ENCODE data around the gene PRDM5. TPM values are rescaled to one million over a fixed set of nuclear protein-coding genes. Genes with fewer than 3 reads are reported as not detected.

PRDM5 gene
- total RNA-seq (2016; rRNA removed; fragmentation: Illumina TruSeq; extraction: Trizol) (not detected in 2 replicates), polyA plus RNA-seq (2011; rRNA removed) (not detected in 2 replicates), polyA minus RNA-seq (2011; rRNA and poly(A)+ RNA removed; ENCODE audit: low replicate concordance) (5.1 TPM in 1 of 2 replicates, not detected in the other), Bru-seq, nascent RNA (percentile 1 among the genes with signal in this experiment), BruChase-seq, experiment 1, labeled RNA remaining after a 6-hour chase (percentile 2 among the genes with signal in this experiment), BruChase-seq, experiment 2, labeled RNA remaining after a 2-hour chase (percentile 4 among the genes with signal in this experiment)
- total RNA-seq (2016; cell fraction: cytosol; rRNA removed; fragmentation: Illumina TruSeq; extraction: Trizol; ENCODE audit: low read depth) = not detected in 2 replicates
- not detected in 2 replicates for total RNA-seq (2016; cell fraction: insoluble cytoplasmic fraction; rRNA removed; fragmentation: Illumina TruSeq; extraction: Trizol)
- total RNA-seq (2016; cell fraction: membrane; rRNA removed; fragmentation: Illumina TruSeq; extraction: Trizol) = not detected in 2 replicates
- total RNA-seq (2016; cell fraction: nucleus; rRNA removed; fragmentation: Illumina TruSeq; extraction: Trizol) = not detected in 2 replicates
- polyA plus RNA-seq (2011; cell fraction: cytosol; rRNA removed) = not detected in 2 replicates
- polyA plus RNA-seq (2011; cell fraction: nucleus; rRNA removed) = not detected in 2 replicates
- polyA plus RNA-seq (2012) = not detected in 2 replicates
- not detected in 2 replicates for polyA plus RNA-seq (2016; cell fraction: cytosol; fragmentation: Illumina TruSeq; extraction: Trizol; ENCODE audit: low read depth)
- polyA plus RNA-seq (2016; cell fraction: insoluble cytoplasmic fraction; fragmentation: Illumina TruSeq; extraction: Trizol; ENCODE audit: low read depth) = not detected in 2 replicates
- not detected in 2 replicates for polyA plus RNA-seq (2016; cell fraction: membrane; fragmentation: Illumina TruSeq; extraction: Trizol; ENCODE audit: low read depth)
- not detected in 2 replicates for polyA plus RNA-seq (2016; cell fraction: nucleus; fragmentation: Illumina TruSeq; extraction: Trizol; ENCODE audit: insufficient read depth, low read depth)
- not detected in 2 replicates for polyA minus RNA-seq (2011; cell fraction: cytosol; rRNA and poly(A)+ RNA removed)
- not detected in 2 replicates for polyA minus RNA-seq (2011; cell fraction: nucleus; rRNA and poly(A)+ RNA removed)
- long read RNA-seq, experiment 1 = 0 reads
- long read RNA-seq, experiment 2 = 0 reads

- FAIRE-seq = no peak
- TF ChIP-seq MED13 (CRISPR knock-in tag; IDR thresholded peaks at IDR 0.05) = no peak
- TF ChIP-seq RNF2 (conservative IDR thresholded peaks at IDR 0.05; ENCODE audit: low read depth) = peak; percentile 85; the same call in 1 of the 2 replicates
- TF ChIP-seq ZFP36 (IDR thresholded peaks at IDR 0.05; ENCODE audit: borderline replicate concordance, low read depth, low read length, partially characterized antibody) = peak; percentile 66
- no peak for TF ChIP-seq PCBP1 (IDR thresholded peaks at IDR 0.05; ENCODE audit: borderline replicate concordance, low read depth, low read length)
- intact Hi-C loops (cut with micrococcal nuclease; ENCODE audit: unreplicated experiment) = no loop called here
- Histone ChIP-seq H3K79me2 (ENCODE audit: insufficient read depth, low read length) (no peaks in the 10 kb centered on the region), H3K4me1 (ENCODE audit: insufficient read depth, low read length) (no peaks in the 10 kb centered on the region), H4K20me1 (ENCODE audit: insufficient read depth, low read length) (no peaks in the 10 kb centered on the region), H3K27ac (ENCODE audit: extremely low read length, insufficient read depth, low read length) (no peak within 1 kb of the TSS), H3K36me3 (replicated peaks in 1 of 2; ENCODE audit: control insufficient read depth in 1 of 2, insufficient read depth in 2 of 2, low read length in 2 of 2) (no peaks in the 10 kb centered on the region), H3K4me3 (replicated peaks in 1 of 3; ENCODE audit: insufficient read depth in 1 of 3, low read depth in 2 of 3, low read length in 3 of 3) (peak within 1 kb of the TSS in 1 of 3 experiments; percentile 16; a peak in 1 of 6 replicates), H3K9me3 (ENCODE audit: low read length) (no peaks in the 10 kb centered on the region), H3K9ac (ENCODE audit: insufficient read depth, low read depth, low read length) (no peak within 1 kb of the TSS), H3K27me3 (ENCODE audit: control insufficient read depth in 1 of 2, insufficient read depth in 2 of 2, low read length in 2 of 2) (peaks cover 2 to 22% of the 10 kb centered on the region in 2 experiments; a peak in 4 of 5 replicates), H2AFZ (ENCODE audit: low read length) (no peak within 1 kb of the TSS), H3K4me2 (ENCODE audit: low read depth, low read length) (no peak within 1 kb of the TSS)
- 0% methylated on average over 2 of the region's 86 CpGs for WGBS (ENCODE audit: low lambda C conversion rate)
- ATAC-seq = peak; percentile 61
- no TSS peak for BruUV-seq (replicated peaks)
- CTCF ChIA-PET (ENCODE audit: low intra/inter-chr PET ratio, low total read pairs) = no interaction called here
- in situ Hi-C loops (cut with HindIII; ENCODE audit: extremely low pct_ligation_motif_present, low pct_unique_long_range_greater_than_20kb) = no loop called here
- POLR2A ChIA-PET = no interaction called here
- DNase-seq (ENCODE audit: low spot score) = no peak
These were observed at the start of gene PRDM5 for GRCh38 chr4:120922381-120923206. Gene PRDM5, minus strand, starts transcription at chr4:120922726. Its CDS starts 118 bp downstream, at chr4:120922608.
